HepG2 (cell line): ENCODE results near the gene SLC2A13.

Source experiments
- BRD4 ChIP-seq: sonication (generic); formaldehyde crosslinking; IDR thresholded peaks from 2 replicates; pipeline ENCODE4 v1.4.0; 2020; ENCODE audit warnings: missing genetic modification reagents
- FOXC1 ChIP-seq: sonication (generic); formaldehyde crosslinking; IDR thresholded peaks from 2 replicates; pipeline ENCODE4 v1.8.0; 2022; ENCODE audit warnings: mild to moderate bottlenecking, missing genetic modification reagents, borderline replicate concordance
- ISX ChIP-seq: sonication (generic); formaldehyde crosslinking; conservative IDR thresholded peaks from 2 replicates; pipeline ENCODE4 v1.5.0; 2020; ENCODE audit warnings: missing genetic modification reagents
- RFX1 ChIP-seq: fragments of 450-650 bp; IDR thresholded peaks from 2 replicates; pipeline ENCODE4 v1.6.1; 2017
- SMARCC2 ChIP-seq: fragments of 450-650 bp; IDR thresholded peaks from 2 replicates; pipeline ENCODE4 v1.6.1; 2017; ENCODE audit warnings: antibody characterized with exemption, mild to moderate bottlenecking
- SMC3 ChIP-seq: IDR thresholded peaks from 2 replicates; pipeline ENCODE4 v1.6.1; 2011; ENCODE audit warnings: low read length, improper control_type of control experiment

DNA sequence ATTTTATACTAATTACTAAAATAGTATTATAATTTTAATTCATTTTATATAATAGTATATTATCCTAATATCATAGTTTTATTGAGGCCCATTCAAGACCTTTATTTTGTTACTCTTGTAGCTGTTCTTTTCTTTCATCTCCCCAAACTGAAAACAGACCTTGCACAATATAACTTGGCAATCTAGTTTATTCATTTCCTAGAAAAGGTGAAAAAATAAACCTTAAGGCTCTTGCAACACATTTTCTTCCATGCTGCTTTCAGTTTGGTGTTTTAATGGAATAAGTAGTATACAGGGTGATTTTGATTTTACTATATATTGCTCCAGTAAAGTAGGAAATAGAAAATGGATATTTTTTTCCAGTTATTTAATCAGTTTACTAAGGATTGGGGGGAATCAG is 174.0 kb downstream of the SLC2A13 start:
- TF ChIP-seq ISX: no peak
- TF ChIP-seq RFX1: no peak
- TF ChIP-seq BRD4 (CRISPR knock-in tag): no peak
- no peak for TF ChIP-seq FOXC1 (CRISPR knock-in tag)
- no peak for TF ChIP-seq SMC3
- TF ChIP-seq SMARCC2: no peak
